HG03139 (cell line): ENCODE data around the gene FHIT.

Source experiments
- ATAC-seq: cut with Tn5 transposase; IDR thresholded peaks from one replicate; pipeline ENCODE4 v1.9.1; 2021; ENCODE audit not compliant: unreplicated experiment

Gene FHIT

DNA sequence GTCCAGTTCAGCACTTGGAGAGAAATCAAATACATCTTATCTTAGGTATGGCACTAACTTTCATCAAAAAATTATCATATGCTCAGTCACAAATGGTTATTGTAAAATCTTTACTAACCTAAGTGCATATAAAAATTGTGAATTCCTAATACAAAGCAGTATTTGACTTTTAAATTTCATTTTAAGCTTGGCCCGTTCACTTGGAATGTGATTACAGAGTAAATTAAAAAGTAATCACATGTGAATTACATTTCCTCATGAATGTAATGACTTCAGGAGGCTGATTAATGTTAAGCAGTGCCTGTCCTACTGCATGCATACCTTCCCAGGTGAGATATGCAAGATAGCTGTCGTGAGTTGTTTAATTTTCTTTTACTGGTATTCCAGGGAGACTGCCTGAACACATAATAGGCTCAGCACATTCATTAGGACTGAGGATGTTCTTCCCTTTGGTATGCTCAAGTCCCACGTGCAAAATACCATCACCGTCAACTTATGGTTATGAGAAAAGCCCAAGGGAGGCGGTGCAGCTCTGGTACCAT lies 1053.0 kb downstream of the FHIT start:
- ATAC-seq: no peak

DNA sequence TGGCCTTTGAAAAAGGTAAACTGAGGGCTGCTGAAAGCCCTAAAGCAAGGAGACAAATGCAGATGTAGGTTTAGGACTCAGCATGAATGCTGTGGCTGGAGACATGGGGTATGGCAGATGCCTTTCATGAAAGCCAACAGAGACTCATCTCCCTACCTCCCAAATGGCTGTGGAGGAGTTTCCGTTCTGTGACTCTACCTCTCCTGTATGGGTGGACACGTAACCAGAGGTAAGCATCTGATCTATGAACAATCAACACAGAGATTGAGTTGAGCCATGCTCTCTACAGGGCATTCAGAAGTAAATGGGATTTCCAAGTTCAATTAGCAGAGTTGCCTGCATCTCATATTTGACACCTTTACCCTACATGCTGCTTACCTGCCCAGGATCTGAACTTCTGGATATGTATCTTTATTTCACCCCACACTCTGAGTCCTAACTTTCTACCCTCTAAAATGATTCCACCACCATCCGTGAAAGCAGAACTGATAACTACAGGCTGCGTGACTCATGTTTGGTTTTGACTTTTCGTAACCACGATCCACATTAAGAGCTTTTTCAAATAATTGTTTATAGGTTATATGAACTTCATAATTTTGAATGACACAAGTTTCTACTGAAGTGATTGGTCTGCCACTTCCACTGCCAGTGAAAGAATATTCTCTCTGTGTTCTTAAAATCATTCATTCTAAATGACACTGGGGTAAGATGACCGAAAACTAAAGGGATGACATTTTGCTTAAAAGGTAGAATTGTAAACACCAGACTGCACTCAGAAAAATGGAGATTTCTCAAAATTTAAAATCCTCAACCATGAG lies 1058.7 kb downstream of the FHIT start:
- ATAC-seq: no peak

DNA sequence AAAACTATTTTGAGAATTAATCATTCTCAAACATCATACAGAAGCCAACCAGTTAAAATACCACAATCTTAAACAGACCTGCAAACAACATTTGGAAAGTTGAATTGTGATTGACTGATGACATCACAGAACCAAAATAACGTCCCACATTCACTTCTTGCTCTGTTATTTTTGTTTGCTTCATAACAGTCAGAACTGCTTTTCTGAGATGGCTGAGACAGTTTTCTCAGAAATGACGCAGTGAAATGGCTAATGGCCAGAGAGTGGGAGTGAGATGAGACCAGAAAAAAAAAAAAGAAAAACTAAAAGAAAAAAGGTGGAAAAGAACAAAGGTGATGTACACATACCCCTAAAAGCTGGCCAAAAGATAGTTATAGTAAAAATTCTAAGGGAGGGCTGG lies 1061.2 kb downstream of the FHIT start:
- no peak for ATAC-seq

DNA sequence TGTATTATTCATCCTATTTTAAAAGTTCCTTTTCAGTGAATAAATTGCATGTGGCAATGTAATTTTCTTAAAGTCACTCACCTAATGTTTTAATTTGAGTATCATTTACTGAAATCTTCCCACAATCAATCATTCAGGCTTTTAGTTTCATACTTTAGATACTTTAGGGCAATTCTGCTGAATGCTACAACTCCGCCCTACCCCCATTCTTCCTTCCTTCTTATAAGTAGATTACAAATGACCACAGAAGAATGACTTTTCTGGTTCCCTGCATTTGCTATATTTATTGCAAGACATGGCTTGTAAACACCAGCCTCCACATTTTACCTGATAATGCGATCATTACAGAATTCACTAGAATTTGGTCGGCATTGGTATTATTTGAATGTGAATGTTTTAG lies 1061.9 kb downstream of the FHIT start:
- ATAC-seq: no peak

DNA sequence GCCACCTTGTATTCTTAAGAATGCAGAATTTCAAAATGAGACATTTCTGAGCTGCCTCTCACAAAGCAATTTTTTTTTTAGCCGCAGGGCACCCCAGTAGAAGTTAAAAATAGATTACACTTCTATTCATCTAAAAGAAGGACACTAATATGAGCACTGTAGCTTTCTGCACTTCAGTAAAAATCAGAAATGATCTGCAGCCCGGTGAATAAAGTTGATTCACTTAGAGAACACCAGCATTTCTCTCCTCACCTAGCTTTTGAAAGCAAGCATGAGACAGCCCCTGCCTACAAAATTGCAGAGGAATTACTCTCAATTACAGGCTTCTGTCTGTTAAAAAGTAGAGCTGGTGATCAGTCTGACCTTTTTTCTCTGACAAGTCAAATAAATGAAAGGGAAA lies 1062.4 kb downstream of the FHIT start:
- ATAC-seq: no peak

DNA sequence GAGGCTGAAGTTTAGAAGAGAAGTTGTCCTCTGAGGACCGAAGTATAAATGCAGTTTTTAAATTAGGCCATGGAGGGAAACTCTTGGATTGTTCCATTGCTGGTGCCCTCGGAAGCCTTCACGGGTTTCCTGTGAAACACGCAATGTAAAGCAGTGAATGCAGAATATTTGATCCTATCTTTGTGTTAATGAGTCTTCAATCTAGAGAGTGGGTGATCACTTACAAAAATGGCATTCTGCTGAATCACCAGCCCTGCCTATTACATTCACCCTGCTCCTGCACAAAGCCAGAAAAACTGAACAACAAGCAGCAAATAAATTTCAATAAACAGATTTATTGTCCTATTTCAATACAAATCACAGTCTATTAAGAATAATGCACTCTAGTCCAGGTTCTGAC lies 1063.9 kb downstream of the FHIT start:
- ATAC-seq: no peak

DNA sequence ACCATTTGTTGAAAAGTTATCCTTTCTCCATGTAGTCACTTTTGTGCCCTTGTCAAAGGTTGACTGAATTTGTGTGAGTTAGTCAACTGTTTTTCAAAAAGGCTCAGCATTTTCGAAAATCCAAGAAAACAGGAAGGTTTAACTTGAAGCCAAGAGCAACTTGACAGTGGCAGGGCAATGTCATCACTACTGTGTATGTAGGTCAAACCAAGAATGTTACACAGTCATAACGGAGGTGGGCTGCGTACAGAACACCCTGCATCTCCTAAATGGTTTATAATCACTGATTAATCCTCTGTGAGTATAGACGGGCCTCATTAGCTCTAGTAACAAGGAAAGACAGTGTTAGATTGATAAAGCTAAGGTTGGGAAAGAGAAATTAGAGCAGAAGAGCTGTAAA lies 1064.9 kb downstream of the FHIT start:
- no peak for ATAC-seq

DNA sequence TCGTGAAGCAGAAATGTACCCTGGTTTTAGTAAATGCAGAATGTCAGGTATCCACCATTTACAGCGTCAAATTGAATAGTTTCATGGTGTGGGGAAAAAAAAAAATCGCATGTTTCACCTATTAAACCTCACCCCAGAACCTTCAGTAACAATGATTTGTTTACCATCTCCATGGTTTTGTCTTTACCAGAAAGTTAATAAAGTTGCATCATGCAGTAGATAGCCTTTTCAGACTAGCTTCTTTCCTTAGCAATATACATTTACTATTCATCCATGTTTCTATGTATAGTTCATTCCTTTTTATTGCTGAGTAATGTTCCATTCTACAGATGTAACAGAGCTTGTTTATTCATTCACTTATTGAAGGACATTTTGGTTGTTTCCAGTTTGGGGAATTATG lies 1066.1 kb downstream of the FHIT start:
- ATAC-seq: no peak

DNA sequence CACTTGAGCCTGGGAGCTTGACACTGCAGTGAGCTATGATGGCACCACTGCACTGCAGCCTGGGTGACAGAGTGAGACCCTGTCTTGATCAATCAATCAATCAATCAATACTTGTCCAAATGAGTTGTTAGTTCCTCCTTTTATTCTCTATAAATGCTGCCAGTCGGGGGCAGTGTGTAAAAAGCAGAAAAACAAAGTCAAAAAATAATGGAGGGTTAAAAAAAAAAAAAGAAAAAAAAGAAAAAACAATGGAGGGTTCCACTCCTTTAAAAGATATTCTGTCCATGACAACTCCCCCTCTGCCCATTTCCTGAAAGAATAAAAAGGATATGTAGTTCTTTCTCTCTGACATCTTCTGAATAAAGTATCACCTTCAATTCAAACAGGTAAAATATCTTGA lies 1068.6 kb downstream of the FHIT start:
- no peak for ATAC-seq

DNA sequence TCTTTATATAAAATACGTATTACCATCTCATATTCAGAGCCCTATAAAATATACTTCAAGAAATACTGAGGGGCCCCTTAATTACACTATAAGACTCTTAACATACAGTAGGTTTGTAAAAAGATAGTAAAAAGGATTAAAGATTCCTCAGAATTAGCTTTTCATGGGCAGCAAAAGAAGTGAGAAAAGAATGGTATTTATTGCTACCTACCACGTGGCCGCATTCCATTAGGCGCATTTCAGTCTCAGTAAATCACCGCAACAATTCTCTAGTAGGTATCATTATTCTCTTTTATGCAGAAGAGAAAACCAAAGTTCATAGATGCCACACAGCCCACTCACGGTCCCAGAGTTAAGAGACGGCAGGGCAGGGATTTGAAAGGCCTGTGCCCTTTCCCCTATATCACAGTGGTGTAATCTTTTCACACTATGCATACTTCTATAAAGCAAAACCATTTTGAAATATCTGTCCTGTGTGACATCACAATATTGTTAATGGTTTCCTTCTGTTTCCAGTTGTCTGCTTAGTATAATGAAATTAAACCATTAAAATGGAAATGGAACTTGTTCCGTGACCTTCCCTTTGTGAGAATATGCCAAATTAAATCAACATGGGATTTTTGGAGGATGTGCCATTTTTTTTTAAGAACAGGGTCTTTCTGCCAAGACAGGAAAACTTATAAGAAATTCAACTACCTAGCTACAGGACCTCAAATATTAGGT lies 1072.2 kb downstream of the FHIT start:
- ATAC-seq: no peak

DNA sequence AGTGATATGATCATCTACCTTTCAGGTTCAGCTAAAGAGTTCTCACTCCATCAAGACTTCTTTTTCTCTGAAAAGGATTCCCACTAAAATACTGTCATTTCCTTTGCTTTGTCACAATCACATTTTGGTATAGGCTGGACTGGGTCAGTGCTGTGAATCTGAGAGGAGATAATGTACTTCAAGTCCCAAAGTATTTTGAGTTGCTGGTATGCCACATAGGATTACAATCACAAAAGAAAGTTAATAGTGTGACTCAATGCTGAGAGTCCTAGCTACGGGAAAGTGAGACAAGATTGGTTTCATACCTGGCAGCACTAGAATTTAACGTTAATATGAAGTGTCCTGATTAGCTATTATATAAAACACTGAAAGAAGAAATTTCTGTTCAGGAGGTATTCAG lies 1073.5 kb downstream of the FHIT start:
- no peak for ATAC-seq

DNA sequence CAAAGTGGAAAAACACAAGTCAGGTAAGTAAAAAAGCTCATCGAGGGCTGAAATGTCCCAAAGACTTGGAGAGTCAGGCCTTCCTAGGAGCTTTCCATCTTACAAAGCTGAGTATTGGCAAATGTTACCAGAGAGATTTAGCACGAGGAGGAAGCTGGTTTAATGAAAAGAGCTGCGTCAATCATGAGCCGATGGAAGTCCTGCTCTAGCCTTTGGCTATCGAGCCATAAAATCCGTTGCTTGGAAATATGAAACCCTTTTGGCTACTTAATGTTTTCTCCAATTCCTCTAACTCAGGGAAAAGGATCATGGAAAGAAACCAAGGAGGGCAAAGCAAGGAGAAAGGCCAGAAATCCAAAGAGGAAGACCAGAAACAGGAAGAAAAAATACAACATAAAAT lies 1074.6 kb downstream of the FHIT start:
- no peak for ATAC-seq

DNA sequence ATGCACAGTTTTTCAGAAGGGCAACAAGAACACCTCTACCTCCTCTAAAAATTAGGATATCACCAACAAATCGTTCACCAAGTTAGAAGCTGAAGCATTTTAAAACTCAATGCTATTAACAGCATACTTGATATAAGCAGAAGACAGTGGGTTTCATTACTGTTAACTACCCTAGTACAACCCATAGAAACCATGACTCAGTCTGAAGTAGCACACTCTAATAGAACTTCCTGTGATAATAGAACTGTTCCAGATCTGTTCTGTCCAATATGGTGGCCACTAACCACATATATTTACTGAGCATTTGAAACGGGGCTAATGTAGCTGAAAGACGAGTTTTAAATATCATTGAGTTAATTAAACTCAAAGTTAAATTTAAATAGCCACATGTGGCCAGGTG lies 1075.6 kb downstream of the FHIT start:
- ATAC-seq: no peak

DNA sequence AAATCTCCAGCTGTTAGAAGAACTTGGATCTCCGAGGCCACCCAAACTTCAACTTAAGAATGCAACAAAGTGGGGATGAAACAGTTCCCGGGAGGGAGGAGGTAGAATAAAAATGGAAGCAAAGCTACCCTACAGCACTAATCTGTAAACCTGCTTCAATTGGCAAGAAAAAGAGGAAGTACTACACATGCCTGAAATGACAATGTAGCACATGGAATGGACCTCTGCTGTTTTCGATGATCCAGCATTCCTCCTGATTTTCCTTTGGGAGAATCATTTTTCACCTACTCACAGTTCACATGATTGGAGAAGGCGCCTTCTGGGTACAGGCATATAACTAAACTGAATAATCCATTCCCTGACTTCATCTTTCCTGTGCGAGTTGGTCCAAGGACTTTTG lies 1081.5 kb downstream of the FHIT start:
- no peak for ATAC-seq

DNA sequence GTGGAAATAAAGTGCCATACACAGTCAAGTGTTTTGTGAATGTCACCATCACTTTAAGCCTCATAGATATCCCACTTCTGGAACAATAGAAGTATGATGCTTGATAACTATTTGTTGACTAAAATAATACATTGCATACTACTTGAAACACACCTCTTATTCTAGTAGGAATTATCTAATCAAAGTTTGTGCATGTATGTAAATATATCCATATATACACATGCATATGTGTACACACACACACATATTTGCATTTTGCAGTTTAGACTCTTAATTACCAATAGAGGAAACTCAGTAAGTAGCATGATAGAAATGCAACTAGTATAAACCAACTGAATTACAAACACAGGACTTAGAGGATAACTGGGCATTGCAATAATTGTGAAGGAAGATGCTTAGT lies 1084.1 kb downstream of the FHIT start:
- no peak for ATAC-seq

DNA sequence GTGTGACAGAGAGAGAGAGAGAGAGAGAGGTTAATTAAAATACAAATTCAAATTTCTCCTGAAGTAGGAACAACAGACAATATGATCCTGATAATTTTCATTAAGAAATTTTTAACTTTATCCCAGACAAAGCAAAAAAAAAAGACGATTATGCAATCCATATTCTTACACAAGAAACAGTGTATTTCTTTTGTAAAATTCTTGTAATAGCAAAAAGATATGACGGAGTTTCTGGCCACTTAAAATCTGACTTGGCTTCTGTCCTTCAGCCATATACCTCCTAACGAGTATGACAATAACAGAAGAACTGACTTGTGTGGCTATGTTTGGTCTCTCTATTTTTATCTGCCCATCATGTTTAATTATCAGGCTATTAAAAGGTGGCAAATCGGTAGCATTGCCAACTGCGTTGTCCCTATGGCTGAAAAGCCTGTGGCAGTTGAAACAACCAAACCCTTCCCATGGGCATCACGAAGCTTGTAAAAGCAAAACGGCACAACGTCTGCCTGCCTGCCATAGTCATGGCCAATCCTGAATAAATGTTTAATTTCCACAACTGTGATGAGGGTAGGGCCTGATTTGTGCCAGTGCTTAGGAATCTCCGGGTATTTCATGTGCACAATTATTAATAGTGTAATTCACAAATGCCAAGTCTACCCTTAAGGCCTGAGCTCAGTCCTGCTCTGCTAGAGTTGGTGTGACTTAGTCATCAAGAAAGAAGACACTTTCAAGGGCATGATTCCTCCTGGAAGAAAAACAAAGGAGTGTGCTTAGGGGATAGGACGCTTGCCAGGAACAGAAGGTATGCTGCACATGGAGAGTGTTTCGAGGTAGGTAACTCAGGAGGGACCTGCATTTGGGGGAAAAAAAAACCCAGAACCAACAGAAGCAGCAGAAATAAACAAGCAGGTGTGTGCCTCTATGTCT lies 1090.2 kb downstream of the FHIT start:
- ATAC-seq: no peak

DNA sequence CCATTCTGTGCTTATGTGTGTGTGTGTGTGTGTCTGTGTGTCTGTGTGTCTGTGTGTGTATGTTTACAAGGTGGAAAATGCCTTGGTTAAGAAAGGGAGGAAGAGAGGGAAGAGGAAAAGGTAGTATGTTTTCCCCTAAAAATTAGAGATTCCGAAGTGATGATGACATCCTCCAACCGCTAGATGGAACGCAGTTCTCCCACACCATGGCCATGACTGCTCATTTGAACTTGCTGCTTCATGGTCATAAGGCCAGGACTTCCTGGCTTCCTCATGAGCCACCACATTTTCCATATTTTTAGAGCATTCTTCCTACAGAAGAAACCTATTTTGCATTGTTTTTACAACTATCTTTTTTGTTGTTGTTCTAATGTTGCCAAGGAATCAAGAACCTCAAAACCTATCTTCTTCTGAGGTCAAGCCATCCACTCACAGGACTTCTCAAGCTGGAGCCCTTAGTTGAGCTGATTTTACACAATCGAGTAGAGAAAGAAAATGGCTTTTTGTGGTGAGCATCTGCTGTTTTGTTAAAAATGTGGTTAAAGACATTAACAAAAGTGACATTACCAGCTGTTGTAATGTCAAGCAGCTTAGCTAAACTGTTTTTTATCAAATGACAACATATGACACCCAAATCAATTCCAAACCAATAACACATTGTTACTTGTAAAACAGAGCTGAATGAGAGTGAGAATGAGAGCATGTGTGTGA lies 1091.0 kb downstream of the FHIT start:
- ATAC-seq: no peak

DNA sequence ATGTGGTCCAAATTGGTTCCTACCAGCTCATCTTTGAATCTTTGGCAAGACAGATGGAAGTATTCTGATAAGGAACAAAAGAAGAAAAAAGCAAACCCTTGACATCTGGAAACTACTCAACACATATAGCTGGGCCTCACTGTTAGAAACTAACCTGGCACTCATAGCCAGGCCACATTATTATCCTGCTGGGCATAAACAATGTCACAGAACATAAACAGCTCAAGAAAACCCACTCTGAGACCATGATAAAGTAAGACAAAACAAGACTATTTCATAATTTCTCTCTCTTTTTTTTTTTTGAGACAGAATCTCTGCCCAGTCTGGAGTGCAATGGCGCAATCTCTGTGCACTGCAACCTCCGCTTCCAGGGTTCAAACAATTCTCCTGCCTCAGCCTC lies 1093.2 kb downstream of the FHIT start:
- no peak for ATAC-seq

DNA sequence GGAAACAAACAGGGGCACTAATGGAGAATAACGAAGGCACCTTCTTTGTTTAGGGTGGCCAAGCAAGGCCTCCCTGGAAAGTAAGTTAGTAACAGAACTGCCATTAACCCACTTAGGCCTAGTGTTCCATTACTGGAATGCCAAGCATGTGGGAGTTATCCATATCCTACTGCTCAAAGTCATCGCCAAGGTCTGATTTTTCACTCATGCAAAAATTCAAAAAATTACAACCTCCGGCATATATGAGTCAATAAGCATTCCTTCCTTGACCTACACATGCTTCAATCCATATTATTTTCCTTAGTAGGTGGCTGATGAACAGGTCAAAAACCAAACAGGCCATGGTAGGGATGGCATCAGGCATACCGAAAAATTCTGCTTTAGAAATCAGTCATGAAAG lies 1097.2 kb downstream of the FHIT start:
- ATAC-seq: no peak

DNA sequence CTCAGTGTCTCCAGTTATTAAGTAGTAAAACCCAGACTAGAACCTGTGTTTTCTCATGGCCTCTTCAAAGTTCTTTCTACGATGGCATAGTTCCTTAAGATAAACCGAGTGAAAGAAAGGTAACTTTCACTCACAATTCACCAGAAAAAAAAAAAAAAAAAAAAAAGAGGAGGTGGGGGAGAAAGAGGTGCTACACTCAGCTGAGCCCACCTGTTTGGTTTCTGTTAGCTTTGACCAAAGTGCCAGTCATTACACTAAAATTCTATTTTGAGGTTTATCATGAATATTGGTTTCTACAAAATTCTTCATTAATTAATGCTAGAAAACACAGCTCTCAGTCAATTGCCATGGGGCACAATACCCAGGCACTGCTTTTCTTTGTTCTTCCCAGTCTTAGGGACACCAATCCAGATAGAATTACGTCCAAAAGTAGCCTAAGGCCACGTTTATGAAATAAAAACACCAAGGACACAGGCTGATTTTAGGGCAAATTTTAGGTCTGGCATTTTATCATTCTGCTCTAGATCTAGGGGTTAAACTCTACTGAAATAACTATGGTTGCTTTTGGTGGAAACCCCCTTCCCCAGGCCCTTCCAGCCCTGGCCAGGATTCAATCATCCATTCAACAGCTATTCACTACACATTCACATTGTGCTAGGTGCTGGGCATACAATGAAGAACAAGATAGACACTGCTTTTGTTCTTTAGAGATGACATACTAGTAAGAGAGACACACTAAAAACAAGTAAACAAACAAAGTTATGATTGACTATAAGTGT lies 1097.8 kb downstream of the FHIT start:
- no peak for ATAC-seq
